Esophagus squamous epithelium (tissue), 5 donors: Measurements from ENCODE around the gene RDM1. TPM values are rescaled to one million over a fixed set of nuclear protein-coding genes. Genes with fewer than 3 reads are reported as not detected.
A peak's percentile ranks its signal among the peaks of the same experiment; 100 is the strongest.
"Not testable (repeated sequence)": the region's sequence is repeated elsewhere in the genome, so short reads cannot be mapped to it uniquely, and the experiment has no call there.

Experiments
- DNase-seq: peaks from one replicate; lab custom pipeline; 2025; lab: John Stamatoyannopoulos, UW
- H3K27ac ChIP-seq, 4 donors: fragments of 200-600 bp; sonication (generic); one replicate each; pipeline ENCODE4 v1.5.1; 2016 to 2019; ENCODE audit warnings: mild to moderate bottlenecking in 1 of 4
- H3K27me3 ChIP-seq, 4 donors: fragments of 200-600 bp; sonication (generic); 1 replicate in 3 of 4; 2 replicates in 1 of 4; pipeline versions ENCODE4 v1.5.1 to v1.6.0; 2017 to 2021; ENCODE audit warnings: antibody characterized with exemption in 1 of 4
- H3K36me3 ChIP-seq, 3 donors: fragments of 200-600 bp; sonication (generic); one replicate each; pipeline ENCODE4 v1.5.1; 2016 to 2019
- H3K4me1 ChIP-seq, 3 donors: fragments of 200-600 bp; sonication (generic); one replicate each; pipeline ENCODE4 v1.5.1; 2017 to 2019
- H3K4me3 ChIP-seq, 4 donors: fragments of 200-600 bp; sonication (generic); 1 replicate in 3 of 4; 2 replicates in 1 of 4; pipeline ENCODE4 v1.5.1; 2016 to 2019; ENCODE audit warnings: mild to moderate bottlenecking in 2 of 4, moderate library complexity in 1 of 4
- H3K9me3 ChIP-seq, 3 donors: fragments of 200-600 bp; sonication (generic); one replicate each; pipeline ENCODE4 v1.5.1; 2016 to 2019
- CTCF ChIP-seq, 6 experiments: fragments of 450-650 bp in 4 of 6; fragments of 200-600 bp in 2 of 6; sonication (generic) in 2 of 6; IDR thresholded peaks; one replicate each; pipeline ENCODE4 v1.5.1; 2016 to 2019; ENCODE audit warnings: antibody characterized with exemption in 6 of 6, mild to moderate bottlenecking in 4 of 6, moderate library complexity in 4 of 6
- POLR2A ChIP-seq, 4 donors: fragments of 450-650 bp; IDR thresholded peaks; one replicate each; pipeline ENCODE4 v1.6.1; 2017; ENCODE audit warnings: antibody characterized with exemption in 4 of 4, mild to moderate bottlenecking in 4 of 4, moderate library complexity in 3 of 4
- WGBS, 2 donors: methylation state at CpG; one replicate each; pipeline ENCODE4 v1.1.5; 2018; 5-methylcytosine and 5-hydroxymethylcytosine counted together
- intact Hi-C: fragments of 100-400 bp; cut with DNase I; formaldehyde crosslinking; loops from one replicate; pipeline ENCODE4 v1.15.0; 2022
- total RNA-seq, 4 donors: library from RNA; depleted of rRNA; stranded (reverse); fragments of >200 nt; gene quantifications; one replicate each; pipeline ENCODE4 v1.1.0, GENCODE V29; 2016
- donor health status: DM: yes; HTN: yes; CAD: no.

RDM1 gene
- total RNA-seq, 4 donors from 2014 or later: 0.38 to 4.0 (median 0.45) TPM

DNA sequence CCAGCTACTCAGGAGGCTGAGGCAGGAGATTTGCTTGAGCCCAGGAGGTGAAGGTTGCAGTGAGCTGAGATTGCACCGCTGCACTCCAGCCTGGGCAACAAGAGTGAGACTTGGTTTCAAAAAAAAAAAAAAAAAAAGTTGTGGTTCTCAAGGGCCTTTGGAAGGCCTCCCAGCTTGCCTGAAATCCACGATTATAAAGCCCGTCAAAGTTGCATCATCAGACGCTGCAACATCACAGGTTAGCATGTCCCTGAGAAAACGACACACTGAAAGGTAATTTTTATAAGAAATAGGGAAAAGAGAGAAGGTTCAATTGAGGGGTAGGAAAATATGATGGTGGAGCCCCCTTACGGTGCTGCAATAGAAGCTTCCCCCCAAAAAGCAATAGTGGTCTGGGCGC, 17.5 kb upstream of the RDM1 start:
- H3K4me3 ChIP-seq: no peak overlapping the region
- TF ChIP-seq POLR2A (IDR thresholded peaks at IDR 0.05) (no peak), CTCF (IDR thresholded peaks at IDR 0.05) (no peak)
- H3K36me3 ChIP-seq: no peaks in the 10 kb centered on the region
- intact Hi-C loops: no loop called here
- DNase-seq: no peak
- 75 to 89% methylated on average over 7 of the region's 7 CpGs for WGBS, 2 donors
- H3K27ac ChIP-seq: no peak overlapping the region
- peaks cover 0 to 5% (median 0%) of the 10 kb centered on the region in 3 donors for H3K4me1 ChIP-seq
- H3K27me3 ChIP-seq: no peaks in the 10 kb centered on the region
- H3K9me3 ChIP-seq: no peaks in the 10 kb centered on the region

DNA sequence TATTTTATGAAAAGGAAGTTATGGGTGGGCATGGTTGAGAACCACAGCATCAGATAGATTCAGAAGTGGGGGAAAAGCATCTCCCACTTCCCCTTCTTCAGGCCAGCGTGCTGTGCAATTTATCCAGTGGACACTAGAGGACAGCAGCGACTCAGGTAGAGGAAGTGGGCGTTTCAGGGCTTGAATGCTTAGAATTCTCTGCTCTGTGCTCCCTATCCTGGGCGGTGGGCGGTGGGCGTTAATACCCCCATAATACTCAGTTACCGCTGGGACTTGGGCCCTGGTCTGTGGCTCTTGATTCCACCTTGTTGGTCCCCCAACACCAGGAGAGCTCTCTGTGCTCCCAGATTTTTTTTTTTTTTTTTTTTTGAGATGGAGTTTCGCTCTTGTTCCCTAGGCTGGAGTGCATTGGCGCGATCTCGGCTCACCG, 16.6 kb upstream of the RDM1 start:
- 15 to 21% methylated on average over 8 to 9 of the region's 12 CpGs for WGBS, 2 donors
- no peaks in the 10 kb centered on the region for H3K9me3 ChIP-seq
- no peaks in the 10 kb centered on the region for H3K27me3 ChIP-seq
- TF ChIP-seq POLR2A (IDR thresholded peaks at IDR 0.05) (no peak), CTCF (IDR thresholded peaks at IDR 0.05) (peak; percentile 15 to 74 (median 58))
- peak overlapping the region in 1 of 4 donors; percentile 2 for H3K4me3 ChIP-seq
- H3K27ac ChIP-seq: no peak overlapping the region
- DNase-seq: peak; percentile 2
- H3K4me1 ChIP-seq: peaks cover 0 to 5% (median 0%) of the 10 kb centered on the region in 3 donors
- intact Hi-C loops: no loop called here
- H3K36me3 ChIP-seq: no peaks in the 10 kb centered on the region

GRCh38 chr17:35944151-35944550, 13.6 kb upstream of the RDM1 start:
- Histone ChIP-seq H3K36me3 (no peaks in the 10 kb centered on the region), H3K4me3 (no peak overlapping the region), H3K27me3 (no peaks in the 10 kb centered on the region), H3K4me1 (peaks cover 0 to 5% (median 0%) of the 10 kb centered on the region in 3 donors), H3K9me3 (no peaks in the 10 kb centered on the region), H3K27ac (no peak overlapping the region)
- 60 to 69% methylated on average over 4 of the region's 4 CpGs for WGBS, 2 donors
- no peak for TF ChIP-seq CTCF (IDR thresholded peaks at IDR 0.05)
- TF ChIP-seq POLR2A (IDR thresholded peaks at IDR 0.05): no peak
- DNase-seq: no peak
- intact Hi-C loops: no loop called here

- 56 to 85% methylated on average over 2 of the region's 2 CpGs for WGBS, 2 donors
- Histone ChIP-seq H3K4me3 (no peak within 1 kb of the TSS), H3K27me3 (no peaks in the 10 kb centered on the region), H3K36me3 (no peaks in the 10 kb centered on the region), H3K9me3 (no peaks in the 10 kb centered on the region), H3K4me1 (peaks cover 0 to 5% (median 0%) of the 10 kb centered on the region in 3 donors), H3K27ac (no peak within 1 kb of the TSS)
- no peak for TF ChIP-seq POLR2A (IDR thresholded peaks at IDR 0.05)
- no peak for TF ChIP-seq CTCF (IDR thresholded peaks at IDR 0.05)
- no peak for DNase-seq
- intact Hi-C loops: no loop called here
Observed at GRCh38 chr17:35943537-35943936, 13.0 kb upstream of the RDM1 start, which contains the start of gene LYZL6. LYZL6 (minus strand) TSS chr17:35943713; CDS start chr17:35939356, 4,357 bp downstream.

GRCh38 chr17:35942588-35943186, 12.1 kb upstream of the RDM1 start:
- 47 to 60% methylated on average over 9 of the region's 9 CpGs for WGBS, 2 donors
- H3K36me3 ChIP-seq: no peaks in the 10 kb centered on the region

GRCh38 chr17:35938492-35938891, 7.9 kb upstream of the RDM1 start:
- H3K27me3 ChIP-seq, H3K9me3 ChIP-seq, DNase-seq, H3K4me3 ChIP-seq, intact Hi-C loops, H3K36me3 ChIP-seq, H3K4me1 ChIP-seq, H3K27ac ChIP-seq: not testable (repeated sequence)
- WGBS, 2 donors: 85 to 95% methylated on average over 3 of the region's 3 CpGs

More at GRCh38 chr17:35942588-35943186, 12.1 kb upstream of the RDM1 start:
- Histone ChIP-seq H3K9me3 (no peaks in the 10 kb centered on the region), H3K27ac (no peak overlapping the region), H3K4me1 (peaks cover 0 to 5% (median 0%) of the 10 kb centered on the region in 3 donors), H3K4me3 (no peak overlapping the region), H3K27me3 (no peaks in the 10 kb centered on the region)
- no peak for TF ChIP-seq CTCF (IDR thresholded peaks at IDR 0.05)
- TF ChIP-seq POLR2A (IDR thresholded peaks at IDR 0.05): no peak
- intact Hi-C loops: no loop called here
- DNase-seq: no peak
